CD14-positive monocyte (primary cell): ENCODE measurements around the gene MUC5AC. TPM values are rescaled to one million over a fixed set of nuclear protein-coding genes. Genes with fewer than 3 reads are reported as not detected.

Experiments used
- DNase-seq, 3 donors: peaks; one replicate each; pipeline ENCODE4 v3.0.0-alpha.2; 2011 to 2022
- H2AFZ ChIP-seq: 2 replicates; pipeline ENCODE4 v1.6.0; 2012; ENCODE audit warnings: mild to moderate bottlenecking, low read depth, low read length, inconsistent platforms; ENCODE audit not compliant: insufficient read depth, poor library complexity, severe bottlenecking
- H3K27ac ChIP-seq, 2 donors: 1 replicate in 1 of 2; 2 replicates in 1 of 2; pipeline ENCODE4 v1.5.1; 2012 to 2013; ENCODE audit warnings: low read length in 2 of 2, control low read depth in 1 of 2, inconsistent platforms in 1 of 2, low read depth in 1 of 2, mild to moderate bottlenecking in 1 of 2
- H3K27me3 ChIP-seq, 2 donors: one replicate each; pipeline versions ENCODE4 v1.6.0 to v1.6.1; 2011 to 2013; ENCODE audit warnings: low read length in 2 of 2; ENCODE audit not compliant: control insufficient read depth in 2 of 2, insufficient read depth in 2 of 2
- H3K36me3 ChIP-seq, 2 donors: replicated peaks in 1 of 2; 1 replicate in 1 of 2; 2 replicates in 1 of 2; pipeline versions ENCODE4 v1.5.1 to v1.6.1; 2012 to 2013; ENCODE audit warnings: low read length in 2 of 2, control low read depth in 1 of 2, inconsistent platforms in 1 of 2, mild to moderate bottlenecking in 1 of 2; ENCODE audit not compliant: insufficient read depth in 2 of 2, control insufficient read depth in 1 of 2
- H3K4me1 ChIP-seq, 2 donors: 1 replicate in 1 of 2; 2 replicates in 1 of 2; pipeline versions ENCODE4 v1.5.1 to v1.6.1; 2012 to 2013; ENCODE audit warnings: low read length in 2 of 2, control low read depth in 1 of 2, inconsistent platforms in 1 of 2, mild to moderate bottlenecking in 1 of 2, moderate library complexity in 1 of 2; ENCODE audit not compliant: insufficient read depth in 2 of 2, control insufficient read depth in 1 of 2
- H3K4me2 ChIP-seq: replicated peaks from 2 replicates; pipeline ENCODE3; 2012; ENCODE audit warnings: low read length, moderate library complexity, mild to moderate bottlenecking; ENCODE audit not compliant: poor library complexity, severe bottlenecking; ENCODE audit errors: extremely low read depth
- H3K4me3 ChIP-seq, 3 experiments: fragments of 200-600 bp in 1 of 3; sonication (generic) in 1 of 3; replicated peaks in 1 of 3; 1 replicate in 2 of 3; 2 replicates in 1 of 3; pipeline ENCODE4 v1.5.1; 2011 to 2013; ENCODE audit warnings: low read length in 3 of 3, mild to moderate bottlenecking in 3 of 3, control low read depth in 2 of 3, low read depth in 2 of 3, inconsistent platforms in 1 of 3, moderate library complexity in 1 of 3
- H3K79me2 ChIP-seq: 2 replicates; pipeline ENCODE4 v1.6.0; 2012; ENCODE audit warnings: mild to moderate bottlenecking, control low read depth, inconsistent platforms, low read length, moderate library complexity; ENCODE audit not compliant: insufficient read depth
- H3K9ac ChIP-seq: 2 replicates; pipeline ENCODE4 v1.6.0; 2017; ENCODE audit warnings: low read length, mild to moderate bottlenecking; ENCODE audit not compliant: insufficient read depth, poor library complexity, severe bottlenecking
- H3K9me3 ChIP-seq, 2 donors: replicated peaks in 1 of 2; 1 replicate in 1 of 2; 2 replicates in 1 of 2; pipeline versions ENCODE4 v1.5.1 to v1.6.1; 2012 to 2013; ENCODE audit warnings: low read length in 2 of 2, control low read depth in 1 of 2; ENCODE audit not compliant: control insufficient read depth in 1 of 2, insufficient read depth in 1 of 2
- H4K20me1 ChIP-seq: 2 replicates; pipeline ENCODE4 v1.6.0; 2012; ENCODE audit warnings: mild to moderate bottlenecking, low read length, control low read depth, moderate library complexity; ENCODE audit not compliant: insufficient read depth
- H3K27ac Mint-ChIP-seq, 7 donors: one replicate each; pipeline ENCODE4 v1.8.0; 2020; ENCODE audit warnings: mild to moderate bottlenecking in 7 of 7, mixed read lengths in 7 of 7, moderate library complexity in 6 of 7, inconsistent platforms in 2 of 7
- H3K27me3 Mint-ChIP-seq, 3 donors: one replicate each; pipeline ENCODE4 v1.8.0; 2021 to 2022; ENCODE audit warnings: low read depth in 3 of 3, mild to moderate bottlenecking in 3 of 3, mixed read lengths in 3 of 3, moderate library complexity in 3 of 3, inconsistent platforms in 1 of 3
- H3K36me3 Mint-ChIP-seq, 2 donors: one replicate each; pipeline ENCODE4 v1.8.0; 2020; ENCODE audit warnings: mixed read lengths in 2 of 2, inconsistent platforms in 1 of 2, mild to moderate bottlenecking in 1 of 2
- H3K4me1 Mint-ChIP-seq: one replicate; pipeline ENCODE4 v1.8.0; 2020; ENCODE audit warnings: mild to moderate bottlenecking, mixed read lengths
- H3K4me3 Mint-ChIP-seq, 2 donors: one replicate each; pipeline ENCODE4 v1.8.0; 2020; ENCODE audit warnings: mild to moderate bottlenecking in 2 of 2, mixed read lengths in 2 of 2, moderate library complexity in 1 of 2
- H3K9me3 Mint-ChIP-seq, 7 donors: one replicate each; pipeline ENCODE4 v1.8.0; 2020 to 2022; ENCODE audit warnings: mixed read lengths in 7 of 7, mild to moderate bottlenecking in 6 of 7, moderate library complexity in 6 of 7, inconsistent platforms in 2 of 7
- WGBS: methylation state at CpG from one replicate; pipeline ENCODE4 v1.1.5; 2013; ENCODE audit warnings: missing lambda C conversion rate; ENCODE audit not compliant: insufficient coverage; 5-methylcytosine and 5-hydroxymethylcytosine counted together
- intact Hi-C, 2 donors: fragments of 100-400 bp; cut with micrococcal nuclease; formaldehyde crosslinking; loops; one replicate each; pipeline versions ENCODE4 v1.15.0 to v1.15.1; 2023
- polyA plus RNA-seq, 3 donors: library from polyadenylated mRNA; depleted of rRNA in 1 of 3; unstranded in 2 of 3; stranded (reverse) in 1 of 3; fragments of 300-500 nt in 2 of 3; fragments of >200 nt in 1 of 3; fragmentation: Illumina TruSeq in 2 of 3; gene quantifications; 1 replicate in 2 of 3; 2 replicates in 1 of 3; pipeline ENCODE4 v1.2.3, GENCODE V29; 2012 to 2021
- TF ChIP-seq, protein P1 (sequence below): fragments of 200-600 bp; IDR thresholded peaks from one replicate; pipeline ENCODE4 v1.8.0; 2022; ENCODE audit warnings: antibody characterized with exemption, mild to moderate bottlenecking

MUC5AC gene
- polyA plus RNA-seq, 3 donors, result not detected

DNA sequence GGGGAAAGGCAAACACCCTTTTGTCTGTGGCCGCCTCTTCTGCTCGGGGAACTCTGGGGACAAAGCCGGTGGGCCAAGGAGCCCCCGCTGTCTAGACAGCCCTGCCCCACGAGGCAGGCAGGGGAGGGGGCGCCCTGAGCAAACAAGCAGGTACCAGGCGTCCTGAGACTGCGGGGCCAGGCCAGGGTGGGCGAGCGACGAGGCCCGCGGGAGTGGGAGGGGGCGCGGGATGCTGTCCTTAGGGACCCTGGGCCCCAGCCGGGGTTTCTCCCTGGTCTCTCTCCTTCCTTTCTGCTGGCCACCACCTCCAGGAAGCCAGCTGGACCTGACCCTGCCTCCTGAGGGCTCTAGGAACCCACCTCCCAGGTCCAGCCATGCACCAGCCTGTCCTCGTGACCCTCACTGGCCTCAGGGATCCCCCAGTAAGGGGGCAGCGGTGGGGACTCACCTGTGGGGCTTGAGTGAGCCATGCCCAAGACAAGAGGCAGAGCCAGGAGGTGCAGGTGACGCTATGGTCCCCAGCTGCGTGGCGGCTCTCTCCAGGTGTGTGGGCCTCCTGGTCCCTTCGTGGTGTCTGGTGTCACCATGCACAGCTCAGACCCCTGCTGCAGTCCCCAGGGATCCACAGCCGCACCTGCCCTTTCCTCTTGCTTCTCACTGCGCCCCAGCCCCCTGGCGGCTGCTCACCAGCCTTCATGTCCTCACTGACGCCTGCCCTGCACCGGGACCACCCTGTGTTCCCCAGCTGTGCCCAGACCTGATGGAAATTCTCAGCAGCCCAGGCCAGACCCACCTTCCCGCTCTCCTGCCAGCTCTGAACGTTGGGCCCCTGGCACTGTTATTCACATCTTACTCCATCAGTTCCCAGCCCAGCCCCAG is 26.5 kb upstream of the MUC5AC start:
- Mint-ChIP-seq H3K4me3 (no peak overlapping the region), H3K9me3 (peaks cover 12 to 28% (median 24%) of the 10 kb centered on the region in 7 donors), H3K4me1 (no peaks in the 10 kb centered on the region)

DNA sequence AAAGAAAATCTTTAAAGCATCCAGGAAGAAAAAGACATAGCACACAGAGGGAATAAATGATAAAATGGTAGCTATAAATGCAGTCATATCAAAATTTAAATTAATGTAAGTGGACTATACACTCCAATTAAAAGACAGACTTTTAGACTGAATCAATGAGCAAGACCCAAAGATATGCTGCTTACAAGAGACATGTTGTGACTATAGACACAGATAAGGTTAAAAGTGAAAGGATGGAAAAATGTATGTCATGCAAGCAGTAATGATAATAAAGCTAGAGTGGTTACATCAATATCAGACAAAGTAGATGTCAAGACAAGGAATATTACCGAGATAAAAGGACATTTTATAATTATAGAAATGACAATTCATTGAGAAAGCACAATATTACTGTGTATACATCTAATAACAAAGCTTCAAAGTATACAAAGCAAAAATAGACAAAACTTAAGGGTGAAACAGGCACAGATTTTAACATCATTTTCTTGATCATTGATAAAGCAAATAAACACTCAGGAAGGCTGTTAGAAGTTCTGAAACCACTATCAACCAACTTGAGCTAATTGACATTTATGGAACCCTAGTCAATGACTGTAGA is 22.8 kb upstream of the MUC5AC start:
- no CpG with 5 or more reads among the region's 1 CpG for WGBS
- Mint-ChIP-seq H3K9me3 (peaks cover 13 to 33% (median 24%) of the 10 kb centered on the region in 7 donors), H3K4me3 (no peak overlapping the region), H3K27me3 (peaks cover 6 to 20% (median 16%) of the 10 kb centered on the region in 3 donors), H3K4me1 (no peaks in the 10 kb centered on the region), H3K27ac (no peak overlapping the region), H3K36me3 (no peaks in the 10 kb centered on the region)
- H3K9me3 ChIP-seq, result peaks cover 5 to 21% of the 10 kb centered on the region in 2 donors
- no peak overlapping the region for H3K9ac ChIP-seq
- no peaks in the 10 kb centered on the region for H3K4me1 ChIP-seq
- H3K27me3 ChIP-seq, result no peaks in the 10 kb centered on the region
- no peaks in the 10 kb centered on the region for H3K36me3 ChIP-seq
- H3K4me3 ChIP-seq, result no peak overlapping the region
- no peak overlapping the region for H3K4me2 ChIP-seq
- no peak for DNase-seq
- no peak overlapping the region for H2AFZ ChIP-seq
- H4K20me1 ChIP-seq, result no peaks in the 10 kb centered on the region
- no peaks in the 10 kb centered on the region for H3K79me2 ChIP-seq
- no peak overlapping the region for H3K27ac ChIP-seq
- TF ChIP-seq, protein P1, sequence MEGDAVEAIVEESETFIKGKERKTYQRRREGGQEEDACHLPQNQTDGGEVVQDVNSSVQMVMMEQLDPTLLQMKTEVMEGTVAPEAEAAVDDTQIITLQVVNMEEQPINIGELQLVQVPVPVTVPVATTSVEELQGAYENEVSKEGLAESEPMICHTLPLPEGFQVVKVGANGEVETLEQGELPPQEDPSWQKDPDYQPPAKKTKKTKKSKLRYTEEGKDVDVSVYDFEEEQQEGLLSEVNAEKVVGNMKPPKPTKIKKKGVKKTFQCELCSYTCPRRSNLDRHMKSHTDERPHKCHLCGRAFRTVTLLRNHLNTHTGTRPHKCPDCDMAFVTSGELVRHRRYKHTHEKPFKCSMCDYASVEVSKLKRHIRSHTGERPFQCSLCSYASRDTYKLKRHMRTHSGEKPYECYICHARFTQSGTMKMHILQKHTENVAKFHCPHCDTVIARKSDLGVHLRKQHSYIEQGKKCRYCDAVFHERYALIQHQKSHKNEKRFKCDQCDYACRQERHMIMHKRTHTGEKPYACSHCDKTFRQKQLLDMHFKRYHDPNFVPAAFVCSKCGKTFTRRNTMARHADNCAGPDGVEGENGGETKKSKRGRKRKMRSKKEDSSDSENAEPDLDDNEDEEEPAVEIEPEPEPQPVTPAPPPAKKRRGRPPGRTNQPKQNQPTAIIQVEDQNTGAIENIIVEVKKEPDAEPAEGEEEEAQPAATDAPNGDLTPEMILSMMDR, result no peak
- intact Hi-C loops, result no loop called here

More for the DNA sequence above, 26.5 kb upstream of the MUC5AC start:
- Histone ChIP-seq H3K79me2 (no peaks in the 10 kb centered on the region), H4K20me1 (no peaks in the 10 kb centered on the region), H3K4me1 (no peaks in the 10 kb centered on the region), H3K4me3 (no peak overlapping the region), H3K4me2 (no peak overlapping the region), H3K9ac (no peak overlapping the region), H3K27ac (no peak overlapping the region), H3K27me3 (no peaks in the 10 kb centered on the region), H3K36me3 (no peaks in the 10 kb centered on the region), H3K9me3 (peaks cover 5 to 21% of the 10 kb centered on the region in 2 donors), H2AFZ (no peak overlapping the region)
- no peak overlapping the region for H3K27ac Mint-ChIP-seq
- H3K27me3 Mint-ChIP-seq, result peaks cover 3 to 15% (median 10%) of the 10 kb centered on the region in 3 donors
- TF ChIP-seq, protein P1, result no peak
- no peak for DNase-seq
- intact Hi-C loops, result no loop called here
- H3K36me3 Mint-ChIP-seq, result no peaks in the 10 kb centered on the region
- WGBS, result 85% methylated on average over 26 of the region's 29 CpGs
